HG03039 (cell line): ENCODE measurements around the gene NTNG2.
"Not testable (repeated sequence)": the region's sequence is repeated elsewhere in the genome, so short reads cannot be mapped to it uniquely, and the experiment has no call there.

Source experiments
- ATAC-seq: cut with Tn5 transposase; IDR thresholded peaks from one replicate; pipeline ENCODE4 v1.9.1; 2021; ENCODE audit warnings: mild to moderate bottlenecking, moderate library complexity; ENCODE audit not compliant: unreplicated experiment

Gene NTNG2, protein sequence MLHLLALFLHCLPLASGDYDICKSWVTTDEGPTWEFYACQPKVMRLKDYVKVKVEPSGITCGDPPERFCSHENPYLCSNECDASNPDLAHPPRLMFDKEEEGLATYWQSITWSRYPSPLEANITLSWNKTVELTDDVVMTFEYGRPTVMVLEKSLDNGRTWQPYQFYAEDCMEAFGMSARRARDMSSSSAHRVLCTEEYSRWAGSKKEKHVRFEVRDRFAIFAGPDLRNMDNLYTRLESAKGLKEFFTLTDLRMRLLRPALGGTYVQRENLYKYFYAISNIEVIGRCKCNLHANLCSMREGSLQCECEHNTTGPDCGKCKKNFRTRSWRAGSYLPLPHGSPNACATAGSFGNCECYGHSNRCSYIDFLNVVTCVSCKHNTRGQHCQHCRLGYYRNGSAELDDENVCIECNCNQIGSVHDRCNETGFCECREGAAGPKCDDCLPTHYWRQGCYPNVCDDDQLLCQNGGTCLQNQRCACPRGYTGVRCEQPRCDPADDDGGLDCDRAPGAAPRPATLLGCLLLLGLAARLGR

DNA sequence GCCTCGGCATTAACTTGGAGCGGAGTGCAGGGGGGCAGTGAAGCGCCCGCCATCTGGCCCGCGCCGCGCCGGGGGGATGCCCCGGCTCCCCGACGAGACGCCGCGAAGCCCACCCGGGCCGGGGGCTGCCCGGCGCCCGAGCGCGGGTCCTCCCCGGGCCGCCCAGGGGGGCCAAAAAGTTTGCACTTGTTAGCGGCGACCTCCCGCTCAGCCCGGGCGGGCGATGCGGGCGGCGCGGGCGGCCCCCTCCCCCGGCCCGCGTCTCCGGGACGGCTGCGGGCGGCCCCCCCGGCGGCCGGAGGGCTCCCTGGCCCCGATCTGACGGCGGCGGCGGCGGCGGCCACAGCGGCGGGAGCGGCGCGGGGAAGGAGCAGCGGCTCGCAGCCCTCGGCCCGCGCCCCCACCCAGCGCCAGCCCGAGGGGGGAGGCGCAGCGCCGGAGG is at the start of gene NTNG2:
NTNG2 (plus strand) TSS at position 316 of the 442 bp plus-strand sequence. CDS start 4,774 bp downstream, outside the sequence.
- no peak for ATAC-seq

DNA sequence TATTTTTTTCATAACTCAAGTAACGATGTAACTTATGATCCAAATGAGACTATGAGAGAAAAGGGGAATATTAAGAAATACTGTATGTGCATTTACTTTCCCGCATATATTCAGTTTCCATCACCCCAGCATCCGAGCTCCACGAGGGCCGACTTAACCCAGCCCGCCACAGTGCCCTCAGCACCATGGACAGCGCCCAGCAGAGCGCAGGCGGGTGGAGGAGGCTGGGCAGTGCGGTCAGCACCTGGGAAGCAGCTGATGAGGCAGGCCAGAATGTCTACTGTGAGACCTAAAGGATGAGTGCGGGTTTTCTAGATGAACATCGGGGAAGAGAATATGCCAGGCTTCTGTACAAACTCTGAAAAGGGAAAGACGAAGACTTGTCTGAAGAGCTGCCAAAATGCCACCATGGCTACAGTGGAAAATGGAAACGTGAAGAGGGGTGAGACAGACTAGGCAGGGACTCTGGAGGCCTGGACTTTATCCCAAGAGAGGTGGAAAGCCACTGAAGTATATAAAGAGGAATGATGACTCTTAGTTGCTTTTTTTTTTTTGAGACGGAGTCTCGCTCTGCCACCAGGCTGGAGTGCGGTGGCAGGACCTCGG is 47.7 kb upstream of the NTNG2 start:
- no peak for ATAC-seq

DNA sequence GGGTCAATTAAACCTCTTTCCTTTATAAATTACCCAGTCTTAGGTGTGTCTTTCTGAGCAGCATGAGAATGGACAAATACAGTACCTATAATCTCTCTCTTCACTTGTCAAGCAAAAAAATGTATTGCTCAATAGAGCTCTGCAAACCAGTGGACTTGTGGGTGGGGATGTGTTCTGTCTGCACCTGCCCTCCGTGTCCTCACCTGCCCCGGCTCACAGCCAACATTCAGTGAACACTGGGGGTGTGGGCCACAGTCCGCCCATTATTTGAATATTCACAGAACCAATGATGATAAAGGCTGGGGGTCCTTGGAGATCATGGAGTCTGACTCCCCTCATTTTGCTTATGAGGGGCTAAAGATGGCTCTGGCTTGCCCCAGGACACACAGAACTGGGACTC is 45.3 kb upstream of the NTNG2 start:
- ATAC-seq: no peak

DNA sequence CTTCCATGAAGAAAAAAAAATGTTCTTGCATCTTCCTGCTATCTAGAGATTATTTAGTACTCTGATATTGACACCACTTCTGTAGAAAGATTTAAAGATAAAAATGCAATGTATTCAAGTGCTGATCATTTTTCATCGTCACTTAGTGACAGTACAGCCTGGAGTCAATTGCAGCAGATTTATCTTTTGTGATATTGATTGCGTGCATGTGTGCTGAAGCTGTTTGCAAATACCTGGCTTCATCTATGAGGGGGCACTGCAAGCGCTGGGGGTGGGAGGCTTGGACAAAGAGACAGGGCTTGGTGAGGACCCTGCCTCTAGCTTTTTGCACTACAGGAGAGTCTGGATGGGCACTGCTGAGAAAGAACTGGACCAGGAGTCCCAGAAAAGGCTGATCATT is 44.2 kb upstream of the NTNG2 start:
- ATAC-seq: no peak

DNA sequence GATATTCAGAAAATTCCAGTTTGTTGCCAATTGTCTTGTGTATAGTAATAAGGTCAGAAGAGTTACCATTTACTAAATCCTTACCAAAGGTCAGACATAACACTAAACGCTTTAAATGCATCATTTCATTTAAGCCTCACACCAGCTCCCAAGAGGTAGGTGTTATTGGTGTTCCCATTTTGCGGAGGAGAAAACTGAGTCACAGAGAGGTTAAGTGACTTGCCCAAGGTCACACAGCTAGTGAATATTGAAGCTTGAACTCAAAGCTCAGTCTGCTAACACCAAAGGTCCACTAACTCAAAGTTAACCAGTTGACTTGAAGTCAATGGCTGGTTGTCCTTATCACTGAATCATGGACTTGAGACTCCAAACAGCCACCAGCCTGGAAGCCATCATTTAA is 40.8 kb upstream of the NTNG2 start:
- no peak for ATAC-seq

DNA sequence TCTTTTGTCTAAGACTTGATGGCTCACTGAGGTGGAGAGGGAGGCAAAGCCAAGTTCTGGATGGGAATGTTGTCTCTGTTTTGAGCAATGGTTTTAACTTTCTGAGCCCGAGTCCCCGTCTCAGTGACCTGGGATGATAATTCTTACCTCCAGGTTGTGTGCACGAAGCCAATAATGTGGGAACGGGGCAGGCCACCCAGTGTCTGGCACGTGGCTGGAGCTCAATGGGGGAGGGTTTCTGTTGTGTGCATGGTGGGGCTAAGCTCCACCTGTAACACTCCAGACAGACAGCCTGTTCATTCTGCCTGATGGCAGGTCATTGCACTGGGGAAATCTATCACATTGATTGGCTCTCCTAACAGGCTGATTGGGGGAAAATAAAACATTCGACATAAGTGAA is 37.1 kb upstream of the NTNG2 start:
- no peak for ATAC-seq

DNA sequence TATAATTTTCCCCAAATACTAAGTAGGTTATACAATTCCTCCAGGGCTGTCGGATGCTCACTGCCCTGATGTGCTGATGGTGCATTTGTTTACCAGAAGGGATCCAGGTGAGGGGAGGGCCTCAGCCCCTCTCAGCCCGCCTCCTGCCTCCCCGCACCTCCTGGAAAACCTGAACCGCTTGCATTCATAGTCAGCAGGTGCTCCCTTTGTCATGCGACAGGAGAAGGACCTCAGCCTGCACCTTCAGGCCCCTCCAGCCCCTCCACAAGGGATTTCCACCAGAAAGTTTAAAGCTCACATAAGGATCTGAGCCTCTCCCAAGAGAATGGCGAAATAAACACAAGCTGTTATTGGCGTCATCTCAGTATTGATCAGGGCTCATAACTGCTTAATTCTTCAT is 36.5 kb upstream of the NTNG2 start:
- no peak for ATAC-seq

DNA sequence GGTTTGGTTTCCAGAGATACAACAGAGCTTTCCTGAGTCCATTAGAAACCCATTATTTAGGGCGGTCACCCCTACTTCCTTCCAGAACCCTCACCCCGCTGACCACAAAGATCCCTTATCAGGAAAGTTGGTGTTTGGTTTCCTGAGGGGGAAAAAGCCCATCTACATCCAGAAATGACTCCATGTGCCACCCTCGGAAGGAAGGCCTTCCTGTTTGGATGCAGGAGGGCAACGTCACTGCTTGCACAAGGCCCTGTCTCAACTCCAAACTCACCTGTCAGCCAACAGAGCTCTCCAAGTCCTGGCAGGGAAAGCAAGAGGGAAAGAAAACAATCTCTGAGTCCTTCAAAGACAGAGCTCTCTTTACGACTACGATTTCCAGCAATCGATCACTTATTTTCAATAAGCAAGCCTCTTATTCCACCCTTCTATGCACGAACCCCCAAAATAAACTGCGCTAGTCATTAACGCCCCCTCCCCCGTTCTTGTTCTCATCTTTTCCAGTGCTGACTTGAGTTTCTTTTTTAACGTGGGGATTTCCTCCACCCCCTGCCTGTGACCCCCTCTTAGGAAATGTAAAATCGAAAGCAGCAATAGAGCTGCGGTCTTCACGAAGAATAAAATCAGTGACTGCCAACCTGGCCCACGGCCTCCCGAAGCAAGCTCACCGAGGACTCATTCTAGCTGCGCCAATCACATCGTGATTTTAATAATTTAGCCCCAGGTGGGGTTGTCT is 35.7 kb upstream of the NTNG2 start:
- no peak for ATAC-seq

DNA sequence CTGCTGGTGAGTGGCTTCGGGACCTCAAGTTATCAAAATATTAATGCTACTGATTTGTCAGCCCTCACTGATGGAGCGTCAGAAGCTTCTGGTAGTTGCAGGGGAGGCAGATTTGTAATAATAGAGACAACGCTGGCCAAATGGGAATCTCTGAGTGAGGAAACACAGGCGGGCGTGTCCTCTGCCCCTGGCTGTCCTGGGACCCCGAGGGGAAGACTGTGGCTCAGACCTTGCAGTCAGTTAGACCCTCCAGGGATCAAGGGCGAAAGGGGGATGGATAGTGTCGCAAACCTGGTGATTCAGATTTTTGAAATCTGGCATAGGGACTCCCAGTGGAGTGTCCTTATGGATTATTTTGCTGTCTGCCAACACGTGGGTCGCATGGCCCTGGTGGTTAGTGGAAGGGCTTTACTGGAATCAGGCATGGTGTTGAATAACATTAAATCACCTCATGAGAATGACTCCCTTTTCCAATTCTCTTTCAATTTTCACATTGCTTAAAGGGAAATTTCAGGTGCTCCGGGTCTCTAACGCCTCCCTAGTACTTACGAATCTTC is 35.1 kb upstream of the NTNG2 start:
- no peak for ATAC-seq

DNA sequence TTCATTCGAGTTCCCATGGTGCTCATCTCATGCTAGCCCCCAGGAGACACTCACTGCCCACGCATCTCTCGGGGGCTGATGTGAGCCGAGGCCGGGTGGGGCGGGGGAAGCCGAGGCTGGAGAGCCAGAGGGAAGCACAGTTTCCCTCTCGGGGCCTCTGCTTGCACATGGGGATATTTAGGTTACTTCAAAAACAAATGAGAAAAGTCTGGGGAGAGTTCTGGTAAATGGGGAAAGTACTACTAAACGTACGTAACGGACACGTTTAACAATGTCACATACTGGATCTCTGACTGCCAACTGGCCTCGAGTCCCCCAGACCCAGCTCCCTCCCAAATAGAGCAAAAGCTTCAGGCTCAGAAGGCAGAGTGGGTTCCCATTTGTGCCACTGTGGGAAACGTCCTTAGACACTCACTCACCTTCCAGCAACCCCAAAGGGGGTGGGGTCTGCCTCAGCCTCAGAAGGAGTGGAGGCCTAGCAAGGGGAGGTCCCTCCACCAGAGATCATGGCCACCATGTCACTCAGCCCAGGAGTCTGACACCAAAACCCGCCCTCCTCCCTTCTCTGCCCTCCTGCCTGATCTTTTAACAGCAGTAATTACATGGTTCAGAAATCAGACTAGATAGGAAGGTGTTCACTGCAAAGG is 33.8 kb upstream of the NTNG2 start:
- ATAC-seq: no peak

DNA sequence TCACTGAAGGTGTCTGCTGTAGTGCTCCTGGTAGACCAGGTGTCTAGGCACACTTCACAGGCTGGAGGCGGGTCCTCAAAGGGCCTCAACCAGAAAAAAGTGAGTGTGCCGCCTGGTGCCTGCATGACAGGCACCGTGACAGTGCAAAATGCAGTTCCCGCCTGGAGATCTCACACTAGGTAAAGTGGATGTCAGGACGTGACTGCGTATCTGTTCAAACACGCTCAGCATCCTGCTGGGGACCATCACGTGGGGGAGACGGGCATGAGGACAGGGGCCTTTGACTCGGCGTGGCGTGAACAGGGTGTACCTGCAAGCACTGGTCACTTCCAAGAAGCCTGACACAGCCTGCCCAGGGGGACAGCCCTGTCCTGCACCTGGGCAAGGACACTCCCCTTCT is 32.3 kb upstream of the NTNG2 start:
- ATAC-seq: no peak

DNA sequence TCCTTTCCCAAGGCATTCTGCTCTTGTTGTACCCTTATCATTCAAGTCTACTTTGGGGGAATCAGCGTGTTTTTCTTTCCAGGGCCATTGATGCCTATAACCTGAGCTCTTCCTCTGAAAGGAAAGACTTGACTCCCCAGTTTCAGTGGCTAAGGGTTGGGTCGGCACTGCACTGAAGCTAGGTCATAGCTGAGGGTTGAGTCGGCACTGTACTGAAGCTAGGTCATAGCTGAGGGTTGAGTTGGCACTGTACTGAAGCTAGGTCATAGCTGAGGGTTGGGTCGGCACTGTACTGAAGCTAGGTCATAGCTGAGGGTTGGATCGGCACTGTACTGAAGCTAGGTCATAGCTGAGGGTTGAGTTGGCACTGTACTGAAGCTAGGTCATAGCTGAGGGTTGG is 27.8 kb upstream of the NTNG2 start:
- ATAC-seq: not testable (repeated sequence)

DNA sequence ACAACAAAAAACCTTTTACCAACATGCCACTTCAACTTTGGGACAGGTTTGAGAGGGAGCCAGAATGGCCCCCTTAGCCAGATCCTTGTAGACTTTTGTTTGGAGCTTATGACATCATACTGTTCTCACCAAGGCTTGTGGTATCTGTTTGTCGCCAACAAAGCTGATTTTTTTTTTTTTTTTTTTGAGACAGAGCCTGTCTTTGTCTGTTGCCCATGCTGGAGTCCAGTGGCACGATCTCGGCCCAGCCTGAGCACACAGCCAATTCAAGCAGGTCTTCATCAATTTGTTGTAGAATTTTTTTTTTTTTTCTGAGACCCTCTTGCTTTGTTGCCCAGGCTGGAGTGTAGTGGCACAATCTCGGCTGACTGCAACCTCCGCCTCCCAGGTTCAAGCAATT is 26.4 kb upstream of the NTNG2 start:
- ATAC-seq: no peak

DNA sequence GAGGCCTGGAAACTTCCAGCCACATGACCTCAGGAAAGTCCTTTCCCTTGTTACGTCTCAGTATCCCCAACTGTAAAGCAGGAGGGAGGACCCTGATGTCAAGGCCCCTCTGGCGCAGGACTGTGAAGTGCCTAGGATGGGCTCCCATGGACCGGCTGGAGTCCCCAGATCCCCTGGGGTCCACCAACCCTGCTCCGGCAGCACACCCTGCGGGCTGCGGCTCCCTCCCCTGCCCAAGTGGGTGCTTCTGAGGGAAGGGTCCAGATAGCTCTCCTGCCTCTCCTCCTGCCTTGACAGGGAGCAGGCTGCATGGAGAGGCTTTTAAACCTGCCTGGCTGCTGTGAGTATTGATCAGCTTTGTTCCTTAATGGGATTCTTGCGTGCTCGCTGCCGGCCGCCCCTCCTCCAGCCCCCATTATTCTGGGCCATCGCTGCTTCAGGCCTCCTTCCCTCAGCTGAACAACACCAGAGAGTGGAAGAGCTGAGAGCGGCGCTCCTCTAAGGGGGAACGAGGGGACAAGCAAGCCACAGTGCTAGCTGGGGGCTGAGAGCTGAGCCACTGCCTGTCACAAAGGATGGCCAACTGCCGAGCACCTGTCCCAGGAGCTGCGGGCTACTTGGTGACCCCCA is 25.6 kb upstream of the NTNG2 start:
- ATAC-seq: no peak

DNA sequence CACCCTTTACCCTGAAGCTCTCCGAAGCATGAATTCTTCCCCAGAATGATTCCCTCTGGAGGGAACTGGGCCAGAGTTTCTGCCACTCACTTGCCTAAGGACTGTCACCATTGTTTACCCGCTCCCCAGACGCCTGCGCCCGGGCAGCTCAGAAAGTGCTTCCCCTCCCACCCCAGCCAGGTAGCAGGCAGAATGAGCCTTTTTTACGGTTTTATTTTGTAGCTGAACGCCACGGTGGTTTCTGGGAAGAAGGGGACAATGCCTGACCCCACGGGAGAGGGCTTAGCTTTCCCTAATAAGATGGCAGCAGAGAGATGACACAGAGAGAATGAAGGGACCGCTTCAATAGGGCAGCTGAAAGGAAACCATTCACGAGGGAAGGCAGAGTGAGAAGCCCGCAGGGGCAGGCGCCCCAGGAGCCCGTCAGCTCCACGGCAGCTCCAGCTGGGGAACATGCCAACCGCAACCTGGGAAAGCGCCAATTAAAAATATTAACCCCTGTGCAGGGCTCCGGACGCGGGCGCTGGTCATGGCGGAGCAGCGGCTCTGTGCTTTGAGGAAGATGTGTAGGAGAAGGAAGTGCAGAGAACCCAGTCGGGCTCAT is 20.4 kb upstream of the NTNG2 start:
- ATAC-seq: no peak

DNA sequence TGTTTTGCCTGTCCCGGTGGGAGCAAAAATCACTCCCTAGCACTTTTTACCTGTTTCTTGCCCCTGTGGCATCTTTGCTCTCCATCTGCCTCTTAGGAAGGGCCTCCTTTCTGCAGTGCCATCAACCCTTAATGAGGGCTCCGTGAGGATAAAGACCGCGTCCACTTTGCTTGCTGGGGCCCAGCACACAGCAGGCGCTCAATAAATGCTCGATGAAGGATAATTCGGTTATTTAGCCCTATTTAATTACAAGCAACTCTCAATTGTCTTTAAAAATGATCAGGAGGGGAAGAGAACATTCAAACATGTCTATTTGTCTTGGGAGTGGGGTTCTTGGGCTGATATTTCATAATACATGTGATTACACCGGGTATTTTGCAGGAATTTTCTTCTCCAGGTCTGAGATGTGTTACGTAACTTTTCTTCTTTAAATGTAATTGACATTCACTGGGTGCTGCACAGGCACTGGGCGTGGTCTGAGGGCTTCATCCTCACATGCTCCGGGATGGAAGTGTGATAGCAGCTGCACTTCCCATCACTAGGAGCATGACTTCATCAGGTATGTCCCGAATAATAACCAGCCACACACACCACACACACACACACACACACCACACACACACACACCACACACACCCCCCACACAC is 19.8 kb upstream of the NTNG2 start:
- ATAC-seq: no peak

DNA sequence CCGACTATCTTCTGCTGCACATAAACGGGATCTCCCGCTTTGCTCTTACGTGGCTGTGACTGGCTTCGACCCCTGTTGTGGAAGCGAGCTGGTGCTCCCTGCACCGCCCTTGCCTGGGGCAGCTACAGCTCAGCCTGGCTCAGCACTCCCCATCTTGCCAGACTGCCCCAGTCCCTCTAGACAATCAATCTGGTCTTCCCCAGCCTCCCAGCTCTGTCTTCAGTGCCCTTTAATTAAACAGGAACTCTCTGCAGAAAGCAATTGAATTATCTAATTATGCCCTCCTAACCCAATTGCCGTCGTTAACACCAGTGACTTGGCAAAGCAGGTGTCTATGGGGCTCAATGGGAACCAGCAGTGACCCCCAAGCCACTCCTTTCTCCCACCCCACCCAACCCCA is 18.9 kb upstream of the NTNG2 start:
- no peak for ATAC-seq

DNA sequence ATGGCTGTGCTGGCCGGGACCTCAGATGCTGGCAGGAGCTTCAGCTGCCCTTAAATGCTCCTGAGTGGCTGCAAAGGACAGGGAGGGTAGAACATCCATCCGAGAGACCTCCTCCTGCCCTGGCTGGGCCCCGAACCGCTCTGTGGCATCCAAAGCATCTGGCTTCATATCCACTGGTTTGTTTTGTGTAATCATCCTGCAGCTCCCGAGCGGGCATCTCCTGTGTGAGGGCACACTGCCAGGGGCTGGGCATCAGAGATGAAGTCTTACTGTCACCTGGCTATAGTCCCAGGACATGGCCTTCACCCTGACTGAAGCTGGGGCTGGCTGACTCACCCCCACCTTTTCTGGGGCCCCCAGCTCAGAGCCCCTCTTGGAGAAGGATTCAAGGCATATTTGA is 18.5 kb upstream of the NTNG2 start:
- no peak for ATAC-seq

DNA sequence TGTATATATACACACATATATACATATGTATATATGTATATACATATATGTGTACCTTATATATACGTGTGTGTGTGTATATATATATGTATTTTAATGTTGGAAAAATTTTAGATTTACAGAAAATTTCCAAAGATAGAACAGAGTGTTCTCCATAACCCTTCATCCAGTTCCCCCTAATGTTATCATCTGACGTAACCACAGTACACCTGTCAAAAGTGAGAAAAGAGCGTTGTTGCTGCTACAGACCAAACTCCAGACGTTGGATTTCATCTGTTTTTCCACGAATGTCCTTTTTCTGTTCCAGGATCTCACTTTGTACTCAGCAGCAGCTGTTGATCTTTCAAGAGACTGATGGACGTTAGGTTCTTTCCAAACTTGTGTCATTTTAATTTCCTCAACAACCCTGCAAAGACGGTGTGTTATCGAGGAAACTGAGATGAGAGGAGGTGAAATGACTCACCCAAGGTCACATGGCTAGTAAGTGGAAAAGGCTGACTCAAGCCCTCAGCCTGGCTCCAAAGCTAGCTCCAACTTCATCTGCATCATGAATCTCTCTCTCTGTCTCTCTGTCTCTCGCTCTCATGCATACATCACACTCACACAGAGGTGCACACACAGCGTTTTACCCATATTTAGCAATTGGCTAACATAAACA is 17.0 kb upstream of the NTNG2 start:
- ATAC-seq: no peak
